Retinal pigment epithelial cell (primary cell): ENCODE data around the gene EEPD1.

Experiments used
- DNase-seq: peaks from one replicate; pipeline ENCODE4 v3.0.0-alpha.2; 2010; ENCODE audit warnings: low read depth
- H3K4me3 ChIP-seq: 2 replicates; pipeline ENCODE4 v1.5.1; 2011; ENCODE audit warnings: mild to moderate bottlenecking, low read length, control low read depth, moderate library complexity
- CTCF ChIP-seq: conservative IDR thresholded peaks from 2 replicates; pipeline ENCODE4 v1.5.1; 2011; ENCODE audit warnings: low read depth, low read length, control low read depth, inconsistent platforms

The EEPD1 gene

GRCh38 chr7:36208997-36209813 is 56.2 kb downstream of the EEPD1 start:
- H3K4me3 ChIP-seq, result no peak overlapping the region
- DNase-seq, result no peak

GRCh38 chr7:36209814-36210183 is 56.7 kb downstream of the EEPD1 start:
- TF ChIP-seq CTCF, result no peak
- no peak for DNase-seq
- no peak overlapping the region for H3K4me3 ChIP-seq

More at GRCh38 chr7:36208997-36209813, 56.2 kb downstream of the EEPD1 start:
- no peak for TF ChIP-seq CTCF

DNA sequence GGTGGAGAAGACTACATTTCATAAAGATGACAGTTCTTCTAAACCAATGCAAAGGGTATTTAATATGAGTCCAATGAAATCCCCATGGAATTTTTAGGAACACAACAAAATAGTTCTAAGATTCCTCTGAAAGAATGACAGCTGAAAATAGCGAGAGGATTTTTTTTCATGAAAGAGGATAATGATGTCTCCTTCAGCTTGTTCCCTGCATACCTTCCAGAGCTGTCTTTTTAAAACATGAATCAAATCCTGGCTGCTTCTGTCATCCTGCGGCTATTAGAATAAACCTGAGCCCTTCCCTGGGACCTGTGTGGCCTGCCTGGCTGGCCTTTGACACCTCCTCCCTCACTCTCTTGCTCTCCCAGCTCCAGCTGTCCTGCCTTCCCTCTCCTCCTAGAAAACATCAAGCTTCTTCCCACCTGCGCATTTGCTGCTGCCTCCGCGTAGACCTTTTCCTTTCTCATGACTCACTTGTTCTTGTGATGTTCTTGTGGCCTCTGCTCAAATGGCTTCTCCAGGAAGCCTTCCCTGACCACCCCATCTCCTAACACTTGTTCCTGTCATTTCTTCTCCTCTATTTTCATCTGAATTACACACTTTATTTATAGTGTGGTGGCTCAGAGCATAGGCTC is 57.4 kb downstream of the EEPD1 start:
- no peak for DNase-seq
- no peak overlapping the region for H3K4me3 ChIP-seq
- TF ChIP-seq CTCF, result no peak

- no peak for DNase-seq
- TF ChIP-seq CTCF, result no peak
- no peak overlapping the region for H3K4me3 ChIP-seq
Observed at GRCh38 chr7:36214608-36215456, 61.8 kb downstream of the EEPD1 start.

DNA sequence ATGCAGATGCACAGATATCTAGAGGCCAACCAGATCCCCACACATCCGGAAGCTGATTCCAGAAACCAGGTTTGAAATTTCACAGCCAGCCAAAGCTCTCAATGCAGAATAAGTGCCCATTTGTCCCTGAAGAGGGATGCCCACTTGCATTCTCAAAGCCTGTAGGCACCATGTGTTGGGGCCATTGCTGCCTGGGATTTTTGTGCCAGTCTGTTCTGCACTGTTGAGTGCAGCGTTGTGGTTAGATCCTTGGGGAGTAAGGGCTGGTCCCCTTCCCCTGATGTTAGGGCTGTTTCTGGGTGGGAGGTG is 62.4 kb downstream of the EEPD1 start:
- no peak overlapping the region for H3K4me3 ChIP-seq
- DNase-seq, result no peak
- TF ChIP-seq CTCF, result no peak

GRCh38 chr7:36216063-36216684 is 63.1 kb downstream of the EEPD1 start:
- DNase-seq, result no peak
- no peak overlapping the region for H3K4me3 ChIP-seq
- TF ChIP-seq CTCF, result no peak
